NCI-H1092 (cell line): ENCODE data around the gene KRT36.

Experiments
- DNase-seq: peaks from one replicate; lab custom pipeline; 2025; lab: John Stamatoyannopoulos, UW

KRT36 gene

DNA sequence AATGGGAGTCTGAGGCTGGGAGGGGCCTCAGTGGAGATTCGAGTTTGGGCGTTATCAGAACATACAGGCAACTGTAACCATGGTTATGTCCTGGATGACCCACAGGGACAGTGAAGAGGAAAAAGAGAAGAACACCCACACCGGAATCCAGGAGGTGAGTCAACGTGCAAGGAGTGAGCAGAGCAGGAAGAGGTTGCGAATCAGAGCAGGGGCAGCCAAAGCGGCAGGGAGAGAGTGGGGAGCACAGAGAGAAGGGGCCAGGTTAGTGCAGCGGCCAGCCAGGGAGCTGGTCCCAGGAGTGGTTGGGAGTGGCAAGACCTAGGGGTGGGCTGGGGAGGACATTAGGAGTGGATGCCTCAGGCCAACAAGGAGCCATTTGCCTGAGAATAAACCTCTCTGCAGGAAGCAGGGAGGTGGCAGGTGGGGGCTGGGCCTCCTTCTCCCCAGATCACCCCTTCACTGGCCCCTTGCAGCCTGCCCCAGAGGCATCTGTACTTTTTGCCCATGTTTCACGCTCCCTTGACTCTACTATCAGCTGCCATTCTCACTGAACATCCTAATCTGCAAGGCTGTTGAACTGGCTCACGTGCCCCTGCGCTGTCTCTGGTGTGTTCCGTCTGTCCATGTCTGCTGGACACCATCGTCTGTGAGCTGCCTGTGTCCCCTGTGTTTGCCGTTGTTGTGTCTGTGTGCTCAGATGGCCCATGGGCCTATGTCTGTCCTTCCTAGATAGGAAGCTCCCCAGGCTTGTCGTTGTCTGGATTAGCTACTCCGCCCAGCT, 10.6 kb upstream of the KRT36 start:
- no peak for DNase-seq

DNA sequence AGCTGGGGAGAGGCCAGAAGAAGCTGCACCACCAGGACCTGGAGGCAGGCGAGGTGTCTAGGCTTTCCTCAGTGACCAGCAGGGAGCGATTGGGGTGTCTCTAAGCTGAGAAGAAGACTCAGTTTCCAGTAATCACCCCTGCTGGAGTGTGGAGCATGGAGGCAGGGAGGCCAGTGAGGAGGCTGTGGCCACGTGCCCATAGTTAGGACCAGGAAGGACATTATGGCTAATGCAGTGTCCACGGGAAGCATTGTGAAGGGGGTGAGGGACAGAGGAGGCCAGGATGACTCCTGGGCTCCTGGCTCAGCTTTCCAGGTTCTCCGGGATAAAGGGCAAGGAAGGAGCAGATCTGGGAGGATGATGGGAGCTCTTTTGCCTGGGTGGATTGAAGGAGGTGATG, 10.0 kb upstream of the KRT36 start:
- DNase-seq: no peak

DNA sequence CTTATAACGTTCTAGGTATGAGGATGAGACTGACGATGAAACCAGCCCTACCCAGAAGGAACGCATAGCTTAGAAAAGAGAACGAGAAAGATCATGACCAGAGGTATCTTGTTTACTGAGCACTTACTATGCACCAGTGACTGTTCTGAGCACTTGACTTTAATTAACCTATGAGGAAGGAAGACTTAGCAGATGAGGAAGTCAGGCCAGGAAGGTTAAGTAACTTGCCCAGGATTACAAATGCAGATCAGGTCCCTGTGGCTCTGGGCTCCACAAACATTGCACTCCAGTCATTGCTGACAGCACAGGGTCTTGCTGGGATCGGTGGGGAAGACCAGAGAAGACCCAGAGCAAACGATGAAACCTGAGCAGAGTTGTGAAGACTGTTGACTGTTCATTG, 8.6 kb upstream of the KRT36 start:
- DNase-seq: no peak

DNA sequence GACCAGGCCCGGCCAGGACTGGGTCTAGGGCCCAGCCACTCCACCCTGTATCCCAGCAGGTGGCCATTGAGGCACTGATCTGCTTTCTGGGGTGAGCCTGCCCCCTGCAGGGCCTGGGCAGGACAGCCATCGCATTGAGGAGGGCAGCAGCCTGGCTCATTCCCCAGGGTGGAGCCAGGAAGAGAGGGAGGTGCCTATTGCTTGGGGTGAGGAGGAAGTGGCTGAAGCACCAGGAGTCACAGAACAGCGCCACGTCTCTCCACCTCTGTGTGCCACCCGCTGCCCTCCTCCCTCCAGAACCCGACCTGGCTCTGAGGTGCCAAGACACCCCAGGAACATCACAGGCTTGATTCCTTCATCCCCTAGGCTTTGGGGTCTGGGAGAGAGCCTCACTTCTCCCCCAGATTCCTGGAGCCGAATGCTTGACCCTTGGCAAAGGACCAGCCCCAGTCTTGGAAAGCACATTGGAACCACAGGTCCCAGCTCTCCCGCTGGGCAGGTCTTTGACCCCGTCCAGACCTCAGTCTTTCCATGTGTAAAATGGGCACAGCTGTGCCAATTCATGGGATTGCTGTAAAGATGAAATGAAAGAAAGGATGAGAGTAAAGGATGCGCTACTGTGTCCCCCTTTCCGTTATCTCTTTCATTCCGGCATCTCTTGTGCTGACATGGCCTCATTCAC, 7.2 kb upstream of the KRT36 start:
- DNase-seq: peak; percentile 49

DNA sequence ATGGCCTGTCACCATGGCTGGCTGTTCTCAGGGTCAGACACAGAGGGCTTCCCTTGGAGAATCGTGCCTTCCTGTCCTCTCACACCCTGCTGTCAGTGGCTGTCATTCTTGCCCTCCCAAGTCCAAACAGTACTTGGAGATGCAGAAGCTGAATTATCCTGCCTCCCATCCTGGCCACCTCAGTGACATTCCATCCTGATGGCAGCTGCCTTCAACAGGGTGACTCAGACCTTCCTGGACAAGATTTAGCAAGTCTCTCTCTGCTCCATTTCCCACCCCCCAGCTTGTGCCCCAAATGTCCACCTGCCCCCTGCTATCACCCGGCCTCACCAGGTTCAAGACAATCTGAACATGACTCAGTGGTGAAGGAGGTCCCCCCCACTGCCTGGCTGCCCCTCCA, 4.8 kb upstream of the KRT36 start:
- no peak for DNase-seq

DNA sequence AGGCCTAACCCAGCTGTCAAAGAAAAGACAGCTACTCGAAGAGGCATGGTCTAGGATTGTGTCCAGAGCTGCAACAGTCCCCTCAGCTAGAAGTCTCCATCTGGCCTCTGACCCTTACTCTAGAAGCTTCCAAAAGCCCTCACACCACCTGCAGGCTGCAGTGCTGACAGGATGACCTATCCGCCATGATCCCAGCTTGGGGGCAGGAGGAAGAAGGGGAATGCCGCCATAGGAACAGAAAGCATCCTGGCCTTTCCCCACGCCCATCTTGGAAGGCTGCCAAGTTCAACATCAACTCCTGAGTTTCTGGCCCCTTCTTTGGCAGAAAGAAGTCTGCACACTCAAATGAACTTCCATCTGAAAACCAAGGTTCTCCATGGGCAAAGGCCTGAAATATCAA, 3.1 kb upstream of the KRT36 start:
- no peak for DNase-seq

DNA sequence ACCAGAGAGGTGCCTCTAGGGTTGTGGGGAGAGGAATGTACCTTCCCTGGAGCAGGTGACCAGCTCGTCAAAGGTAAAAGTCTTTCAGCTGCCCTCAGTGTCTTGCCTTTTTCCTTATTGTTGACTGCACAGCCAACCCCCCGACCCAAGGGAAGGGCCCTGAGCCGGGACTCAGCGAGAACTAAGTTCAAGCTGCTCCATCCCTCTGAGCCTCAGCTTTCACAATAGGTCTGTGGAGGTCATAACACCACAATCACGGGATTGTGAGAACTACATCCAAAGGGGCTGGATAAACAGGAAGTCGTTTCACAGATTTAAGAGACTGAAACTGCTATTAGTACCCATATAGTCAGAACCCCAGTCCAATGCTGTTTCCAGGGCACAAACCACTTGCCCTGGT, 2.6 kb upstream of the KRT36 start:
- no peak for DNase-seq

DNA sequence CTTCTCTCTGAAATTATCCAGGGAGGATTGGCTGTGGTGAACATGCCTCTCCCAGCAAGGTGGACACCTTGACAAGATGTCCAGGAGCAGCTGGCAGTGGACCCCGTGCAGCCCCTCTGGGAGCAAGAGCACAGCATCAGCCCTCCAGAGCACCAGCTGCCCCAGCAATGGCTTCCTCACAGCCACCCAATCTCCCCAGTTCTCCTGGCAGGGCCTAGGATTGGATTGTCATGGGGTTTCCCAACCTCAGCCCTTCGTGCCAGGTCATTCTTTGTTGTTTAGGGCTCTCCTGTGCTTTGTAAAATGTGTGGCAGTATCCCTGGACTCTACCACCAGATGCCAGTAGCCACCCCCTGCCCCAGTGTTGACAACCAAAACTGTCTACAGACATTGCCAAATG, 1.8 kb upstream of the KRT36 start:
- DNase-seq: no peak

DNA sequence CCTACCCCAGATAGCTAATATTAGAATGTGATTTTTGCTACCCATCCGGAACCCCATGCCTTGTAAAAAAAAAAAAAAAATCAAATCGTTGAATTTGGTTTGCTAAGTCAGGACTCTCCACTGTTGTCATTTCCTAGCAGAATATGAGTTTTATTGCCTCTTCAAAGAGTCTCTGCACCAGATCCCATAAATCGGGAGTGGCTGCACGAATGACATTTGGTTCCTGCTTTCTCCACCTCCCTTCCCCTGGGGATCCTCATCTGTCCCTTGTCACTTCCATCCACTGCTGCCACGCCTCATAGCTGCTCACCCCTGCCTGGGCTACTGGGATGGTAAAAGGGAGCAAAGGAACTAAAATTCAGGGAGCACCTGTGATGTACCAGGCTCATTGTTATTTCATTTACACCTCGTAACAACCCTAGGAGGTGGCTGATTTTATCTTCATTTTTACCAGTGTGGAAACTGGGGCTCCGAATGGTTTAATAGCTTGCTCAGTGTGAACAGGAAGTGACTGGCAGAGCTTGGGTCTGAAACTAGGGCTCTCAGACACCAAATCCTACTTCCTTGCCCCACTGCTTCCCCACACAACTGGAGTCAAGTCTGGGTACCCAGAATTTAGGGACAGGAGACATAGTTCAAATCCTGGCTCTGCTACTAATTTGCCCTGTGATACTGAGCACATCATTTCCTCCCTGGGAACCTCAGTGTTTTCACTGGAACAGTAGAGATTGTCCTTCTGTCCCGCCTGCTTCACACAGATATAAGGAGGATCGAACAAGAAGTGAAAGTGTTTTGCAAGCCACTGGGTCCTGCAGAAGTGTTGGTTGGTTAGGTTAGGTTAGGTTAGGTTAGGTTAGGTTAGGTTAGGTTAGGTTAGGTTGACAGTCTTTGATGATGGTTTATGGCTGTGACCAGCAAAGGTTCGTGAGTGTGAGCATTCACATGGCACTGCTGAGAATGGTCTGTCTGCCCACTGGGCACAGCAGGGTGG, 585 bp upstream of the KRT36 start:
- DNase-seq: no peak

DNA sequence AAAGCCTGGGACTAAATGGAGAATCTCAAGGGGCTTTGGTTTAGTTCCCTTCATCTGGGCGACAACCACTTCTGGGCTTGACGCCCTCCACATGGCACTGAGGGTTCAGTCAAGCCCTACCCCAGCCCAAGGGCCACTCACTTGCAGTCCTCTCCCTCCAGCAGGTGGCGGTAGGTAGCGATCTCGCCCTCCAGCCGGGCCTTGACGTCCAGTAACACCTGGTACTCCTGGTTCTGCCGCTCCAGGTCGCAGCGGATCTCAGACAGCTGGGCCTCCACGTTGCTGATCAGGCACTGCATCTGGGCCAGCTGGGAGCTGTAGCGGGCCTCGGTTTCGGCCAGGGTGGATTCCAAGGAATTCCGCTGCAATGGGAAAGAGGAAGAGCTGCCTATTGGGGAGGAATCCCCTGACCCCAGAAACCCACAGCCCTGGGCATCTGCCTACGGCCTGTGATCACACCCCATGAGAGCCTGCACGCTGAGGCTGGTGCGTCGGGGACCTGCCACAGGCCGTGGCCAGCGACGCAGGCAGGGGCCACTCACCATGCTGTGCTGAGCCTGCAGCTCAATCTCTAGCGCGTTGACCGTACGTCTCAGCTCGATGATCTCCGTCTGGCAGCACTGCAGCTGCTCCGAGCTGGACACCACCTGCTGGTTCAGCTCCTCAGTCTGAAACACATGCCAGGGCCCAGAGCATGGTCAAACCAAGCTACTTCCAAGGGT, 2.7 kb downstream of the KRT36 start:
- no peak for DNase-seq

DNA sequence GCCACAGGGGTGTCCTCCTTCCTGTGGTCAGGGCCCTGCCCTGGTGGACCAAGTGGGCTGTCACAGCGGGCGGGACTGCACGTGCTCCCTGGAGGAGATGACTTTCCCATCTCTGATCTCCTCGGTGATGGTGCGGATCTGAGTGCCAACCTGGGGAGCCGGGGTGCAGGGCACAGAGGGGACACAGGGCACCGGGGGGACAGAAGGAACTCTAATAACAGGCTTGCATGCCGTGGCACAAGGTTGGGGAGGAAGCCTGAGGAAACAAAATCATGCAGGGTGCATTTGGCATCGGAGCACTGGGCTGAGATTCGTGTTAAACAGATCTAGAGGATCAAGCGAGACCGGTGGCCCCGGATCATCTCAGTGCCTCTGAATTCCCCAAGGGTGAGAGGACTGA, 3.4 kb downstream of the KRT36 start:
- DNase-seq: no peak

DNA sequence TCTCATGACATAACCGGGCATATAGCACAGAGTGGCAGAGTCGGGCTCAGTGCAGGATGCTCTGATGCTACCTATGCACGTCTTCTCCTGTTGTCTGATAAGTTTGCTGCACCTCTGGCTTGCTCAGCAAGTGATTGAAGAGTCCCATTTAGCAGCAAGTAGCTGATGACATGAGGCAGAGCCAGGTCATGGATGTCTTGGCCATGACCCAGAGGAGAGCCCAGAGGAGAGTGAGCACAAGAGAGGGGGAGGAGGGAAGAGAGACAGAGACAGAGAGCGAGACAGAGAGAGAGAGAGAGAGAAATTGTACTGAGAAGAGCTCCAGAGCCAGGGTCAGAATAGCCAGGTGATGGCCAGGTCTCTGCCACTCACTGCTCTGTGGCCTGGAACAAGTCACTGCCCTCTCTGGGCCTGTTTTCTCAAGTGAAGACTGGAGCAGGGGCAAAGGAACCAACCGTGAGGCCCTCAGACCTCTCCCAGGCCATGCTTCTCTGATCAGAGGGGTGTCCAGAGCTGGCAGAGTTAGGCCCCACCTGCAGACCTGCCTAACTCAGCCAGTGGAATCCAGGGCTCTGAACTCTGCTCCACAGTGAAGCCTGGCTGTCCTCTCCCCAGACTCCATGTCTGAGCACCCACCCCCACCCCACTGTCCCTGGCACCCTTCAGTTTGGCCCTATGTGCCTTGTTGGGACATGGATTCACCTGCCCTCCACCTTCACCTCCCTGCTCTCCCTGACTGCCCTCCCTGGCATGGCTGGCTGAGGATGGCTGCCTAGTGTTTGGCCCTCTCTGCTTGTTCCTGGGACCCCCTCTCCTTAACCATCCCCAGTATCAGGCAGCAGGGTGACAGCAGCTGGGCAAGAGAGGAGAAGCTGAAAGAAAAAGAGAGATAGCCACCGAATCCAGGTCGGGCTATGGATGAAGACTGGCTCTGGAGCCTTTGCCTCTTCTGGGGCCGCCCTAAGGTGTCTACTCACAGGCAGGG, 4.5 kb downstream of the KRT36 start:
- no peak for DNase-seq

DNA sequence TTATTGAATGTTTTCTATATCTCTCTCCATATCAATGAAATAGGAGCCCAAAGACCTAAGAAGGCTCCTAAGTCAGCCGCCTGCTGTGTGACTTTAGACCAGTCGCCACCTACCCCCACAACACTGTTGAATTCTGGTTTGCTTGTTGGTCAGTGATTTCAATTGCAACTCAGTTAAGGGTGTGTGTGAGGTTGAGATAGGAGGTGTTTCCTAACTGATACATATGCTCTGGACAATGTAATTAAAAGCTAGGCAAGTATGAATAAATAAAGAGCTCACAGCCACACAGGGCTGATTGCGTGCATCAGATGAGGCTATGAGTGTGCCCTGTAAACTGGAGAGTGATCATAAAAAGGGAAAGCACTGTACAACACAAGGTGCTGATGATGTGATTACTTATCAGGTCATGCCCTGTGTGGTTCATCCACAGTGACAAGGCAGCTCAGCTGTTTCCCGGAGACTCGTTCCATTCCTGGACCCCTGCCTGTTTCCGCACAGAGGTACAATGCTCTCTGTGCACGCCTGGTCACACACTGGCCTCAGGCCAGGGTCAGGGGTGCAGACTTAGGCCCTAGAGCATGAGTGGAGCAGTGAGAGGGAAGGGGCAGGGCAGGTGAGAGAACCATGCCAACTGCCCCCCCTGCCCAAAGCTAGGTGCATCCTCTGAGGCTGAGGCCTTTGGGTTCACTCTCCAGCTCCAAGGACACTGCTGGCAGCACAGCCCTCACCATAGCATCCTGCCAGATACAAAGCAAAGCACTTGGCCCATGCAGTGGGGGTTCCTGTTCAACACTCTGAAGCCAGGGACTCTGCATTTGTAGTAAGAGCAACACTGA, 5.5 kb downstream of the KRT36 start:
- peak; percentile 32 for DNase-seq

DNA sequence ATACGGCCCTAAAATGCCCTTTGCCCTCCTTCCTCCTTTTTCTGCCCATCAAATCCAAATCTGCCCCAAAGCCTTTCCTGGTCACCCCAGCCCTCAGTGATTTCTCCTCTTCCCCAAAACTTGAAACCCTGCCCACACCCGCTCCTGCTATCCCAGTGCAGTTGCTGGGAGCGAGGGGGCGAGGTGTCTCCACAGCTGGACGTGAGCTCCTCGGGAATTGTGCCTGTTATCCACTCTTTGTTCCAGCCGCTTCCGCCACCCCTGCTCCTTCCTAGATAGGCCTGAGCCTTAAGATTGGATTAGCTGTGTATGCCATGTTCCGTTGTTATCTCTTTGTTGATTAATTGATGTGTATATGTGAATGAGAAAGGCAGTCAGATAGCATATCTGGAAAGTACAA, 6.2 kb downstream of the KRT36 start:
- no peak for DNase-seq

DNA sequence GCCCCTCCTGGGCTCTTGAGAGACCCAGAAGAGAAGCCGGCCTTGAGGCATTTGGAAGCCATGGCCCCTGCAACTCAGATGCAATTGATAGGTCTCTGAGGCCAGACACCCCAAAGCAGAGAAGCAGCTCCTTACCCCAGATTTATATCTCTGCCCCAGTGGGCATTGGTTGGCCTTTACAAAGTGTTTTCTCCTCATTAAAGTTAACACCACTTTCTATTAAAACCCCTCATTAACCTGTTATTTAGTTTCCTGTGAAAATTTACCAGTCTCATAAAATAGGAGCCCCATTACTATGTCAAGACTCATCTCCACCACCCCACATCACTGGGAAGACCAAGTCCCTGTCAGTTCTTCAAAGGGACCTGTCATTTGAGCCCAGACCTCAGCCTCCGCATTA, 8.7 kb downstream of the KRT36 start, which contains the start of gene KRT35:
TSS of gene KRT35 (minus strand) at position 116 of the 400 bp plus-strand sequence. CDS start at position 62, 54 bp downstream.
- no peak for DNase-seq

DNA sequence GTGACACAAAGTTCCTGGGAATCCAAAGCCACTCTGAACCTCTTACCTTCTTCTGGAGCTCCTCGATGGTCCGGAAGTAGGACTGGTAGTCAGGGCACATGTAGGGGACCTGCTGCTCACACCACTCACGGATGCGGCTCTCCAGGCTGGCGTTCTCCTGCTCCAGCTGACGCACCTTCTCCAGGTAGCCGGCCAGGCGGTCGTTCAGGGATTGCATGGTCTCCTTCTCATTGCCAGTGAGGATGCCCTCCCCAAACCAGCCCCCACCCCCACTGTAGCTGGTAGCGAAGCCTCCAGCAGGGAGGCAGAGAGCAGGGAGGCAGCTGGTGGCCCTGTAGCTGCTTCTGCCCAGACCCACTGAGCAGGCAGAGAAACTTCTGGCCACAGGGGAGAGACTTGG, 9.1 kb downstream of the KRT36 start:
- DNase-seq: no peak

DNA sequence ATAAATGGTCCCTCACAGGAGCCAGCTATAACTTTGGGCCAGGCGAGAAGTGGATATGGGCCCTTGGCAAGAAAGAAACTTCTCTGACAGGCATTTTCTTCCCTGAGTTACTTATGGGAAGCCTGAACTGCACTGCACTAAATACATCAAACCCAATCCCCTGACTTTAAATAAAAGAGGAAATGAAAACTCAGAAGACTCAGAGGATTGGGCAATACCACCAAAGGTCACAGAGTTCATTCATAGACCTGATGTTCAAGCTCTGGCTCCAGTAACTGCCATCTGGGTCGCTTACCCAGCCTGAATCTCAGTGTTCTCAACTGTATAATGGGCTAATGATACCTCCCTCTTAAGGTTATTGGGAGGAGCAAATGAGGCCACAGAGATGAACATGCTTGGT, 9.6 kb downstream of the KRT36 start:
- no peak for DNase-seq

DNA sequence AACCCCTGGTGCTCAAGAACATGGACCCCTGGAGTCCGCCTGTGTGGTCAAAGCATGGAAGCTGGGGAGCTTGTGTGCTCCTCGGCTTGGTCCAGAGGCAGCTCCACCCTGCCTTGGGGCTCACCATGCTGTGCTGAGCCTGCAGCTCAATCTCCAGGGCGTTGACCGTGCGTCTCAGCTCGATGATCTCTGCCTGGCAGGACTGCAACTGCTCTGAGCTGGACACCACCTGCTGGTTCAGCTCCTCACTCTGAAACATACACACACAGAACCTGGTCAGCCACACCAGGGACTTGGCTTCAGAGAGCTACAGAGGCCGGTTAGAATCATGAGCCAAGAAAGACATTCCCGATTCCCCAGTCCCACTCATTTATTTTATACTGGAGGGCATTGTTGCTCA, 11.5 kb downstream of the KRT36 start:
- DNase-seq: no peak
